GM10847 (cell line): ENCODE measurements around the gene MEIKIN.

Experiments
- POLR2A ChIP-seq: IDR thresholded peaks from 2 replicates; pipeline ENCODE4 v1.6.1; 2011; ENCODE audit not compliant: insufficient read length; ENCODE audit errors: extremely low read depth

The MEIKIN gene

GRCh38 chr5:131795228-131795627, 150.2 kb downstream of the MEIKIN start:
- no peak for TF ChIP-seq POLR2A

GRCh38 chr5:131794586-131794985, 150.9 kb downstream of the MEIKIN start:
- no peak for TF ChIP-seq POLR2A

- TF ChIP-seq POLR2A = no peak
These were observed 152.6 kb downstream of the MEIKIN start for GRCh38 chr5:131792896-131793295.

GRCh38 chr5:131791866-131792265, 153.6 kb downstream of the MEIKIN start:
- TF ChIP-seq POLR2A = no peak

GRCh38 chr5:131790550-131790949, 154.9 kb downstream of the MEIKIN start:
- TF ChIP-seq POLR2A = no peak

- no peak for TF ChIP-seq POLR2A
These were observed 155.7 kb downstream of the MEIKIN start for GRCh38 chr5:131789765-131790164.

- TF ChIP-seq POLR2A = no peak
These were observed 157.7 kb downstream of the MEIKIN start for GRCh38 chr5:131787736-131788135.

- TF ChIP-seq POLR2A = no peak
These were observed 158.4 kb downstream of the MEIKIN start for GRCh38 chr5:131786900-131787692.

GRCh38 chr5:131786036-131786435, 159.4 kb downstream of the MEIKIN start:
- TF ChIP-seq POLR2A = no peak

- TF ChIP-seq POLR2A = no peak
These were observed 161.6 kb downstream of the MEIKIN start for GRCh38 chr5:131783874-131784273.

- TF ChIP-seq POLR2A = no peak
These were observed 162.1 kb downstream of the MEIKIN start for GRCh38 chr5:131783357-131783756.

- no peak for TF ChIP-seq POLR2A
These were observed 162.7 kb downstream of the MEIKIN start for GRCh38 chr5:131782717-131783116.

GRCh38 chr5:131776450-131776849, 169.0 kb downstream of the MEIKIN start:
- TF ChIP-seq POLR2A = no peak

- TF ChIP-seq POLR2A = no peak
These were observed 170.7 kb downstream of the MEIKIN start for GRCh38 chr5:131774652-131775367.

GRCh38 chr5:131773805-131774204, 171.7 kb downstream of the MEIKIN start:
- TF ChIP-seq POLR2A = no peak

- TF ChIP-seq POLR2A = no peak
These were observed 173.8 kb downstream of the MEIKIN start for GRCh38 chr5:131771692-131772091.
